ENCODE results near the gene INTS4.
"Not testable (repeated sequence)": the region's sequence is repeated elsewhere in the genome, so short reads cannot be mapped to it uniquely, and the experiment has no call there.

GRCh38 chr11:77910828-77911227 lies 83.6 kb downstream of the INTS4 start:
- not testable (repeated sequence) for TF ChIP-seq EP300, POLR2AphosphoS5, CTCF (IDR thresholded peaks at IDR 0.05)
